ENCODE results near the gene LLPH.

- TF ChIP-seq POLR2A (IDR thresholded peaks at IDR 0.05; ENCODE audit: low read depth) (no peak), CTCF (IDR thresholded peaks at IDR 0.05) (no peak), POLR2AphosphoS5 (IDR thresholded peaks at IDR 0.05) (no peak), EP300 (IDR thresholded peaks at IDR 0.05) (no peak)
These were observed 53.0 kb downstream of the LLPH start for GRCh38 chr12:66077542-66077941.
